B cell (primary cell): ENCODE results near the gene ADD3. TPM values are rescaled to one million over a fixed set of nuclear protein-coding genes. Genes with fewer than 3 reads are reported as not detected.
A peak's percentile ranks its signal among the peaks of the same experiment; 100 is the strongest.

Source experiments
- ATAC-seq: fragments of 200-7000 bp; cut with Tn5 transposase; one replicate; pipeline ENCODE4 v1.10.0; 2021; ENCODE audit warnings: low read depth, mild to moderate bottlenecking, moderate number of reproducible peaks, moderate library complexity
- CTCF ChIA-PET: fragments of 350-600 bp; sonication (Branson Sonifier 250); formaldehyde crosslinking; loops from one replicate; lab custom pipeline; 2021; ENCODE audit warnings: antibody characterized with exemption, inconsistent platforms; lab: Charles Lee
- POLR2A ChIA-PET: fragments of 350-600 bp; sonication (Branson Sonifier 250); formaldehyde crosslinking; loops from one replicate; lab custom pipeline; 2021; ENCODE audit warnings: antibody characterized with exemption; lab: Charles Lee
- DNase-seq: peaks from one replicate; pipeline ENCODE4 v3.0.0; 2013
- H2AFZ ChIP-seq: 2 replicates; pipeline ENCODE4 v1.6.1; 2012; ENCODE audit warnings: mild to moderate bottlenecking, low read depth, low read length; ENCODE audit not compliant: insufficient read depth, poor library complexity, severe bottlenecking
- H3K27ac ChIP-seq, 2 donors: 1 replicate in 1 of 2; 2 replicates in 1 of 2; pipeline ENCODE4 v1.5.1; 2012 to 2013; ENCODE audit warnings: low read length in 2 of 2, mild to moderate bottlenecking in 2 of 2, moderate library complexity in 1 of 2
- H3K27me3 ChIP-seq, 4 experiments: fragments of 200-600 bp in 1 of 4; sonication (generic) in 1 of 4; replicated peaks in 1 of 4; 1 replicate in 2 of 4; 2 replicates in 2 of 4; pipeline versions ENCODE4 v1.6.1 to v1.7.0; 2013 to 2016; ENCODE audit warnings: low read length in 3 of 4, mild to moderate bottlenecking in 2 of 4, mixed read lengths in 1 of 4, moderate library complexity in 1 of 4; ENCODE audit not compliant: insufficient read depth in 4 of 4, control insufficient read depth in 3 of 4; ENCODE audit errors: control extremely low read depth in 1 of 4
- H3K36me3 ChIP-seq, 2 experiments: replicated peaks in 1 of 2; 1 replicate in 1 of 2; 2 replicates in 1 of 2; pipeline versions ENCODE4 v1.6.1 to v1.7.1; 2013; ENCODE audit warnings: low read length in 1 of 2; ENCODE audit not compliant: insufficient read depth in 2 of 2, control insufficient read depth in 1 of 2; ENCODE audit errors: control extremely low read depth in 1 of 2, extremely low read depth in 1 of 2
- H3K4me1 ChIP-seq, 2 donors: fragments of 200-600 bp in 1 of 2; sonication (generic) in 1 of 2; 1 replicate in 1 of 2; 2 replicates in 1 of 2; pipeline versions ENCODE4 v1.5.1 to v1.6.1; 2013 to 2017; ENCODE audit warnings: low read length in 2 of 2; ENCODE audit not compliant: control insufficient read depth in 2 of 2, insufficient read depth in 2 of 2
- H3K4me2 ChIP-seq: replicated peaks from 2 replicates; pipeline ENCODE3; 2012; ENCODE audit warnings: mild to moderate bottlenecking, low read depth, low read length; ENCODE audit not compliant: poor library complexity, severe bottlenecking
- H3K4me3 ChIP-seq, 5 experiments: fragments of 200-600 bp in 1 of 5; sonication (generic) in 1 of 5; 1 replicate in 3 of 5; 2 replicates in 2 of 5; pipeline versions ENCODE4 v1.5.1 to v1.7.0; 2011 to 2016; ENCODE audit warnings: low read length in 4 of 5, mild to moderate bottlenecking in 4 of 5, low read depth in 2 of 5, control low read depth in 1 of 5, moderate library complexity in 1 of 5; ENCODE audit not compliant: insufficient read depth in 1 of 5; ENCODE audit errors: control extremely low read depth in 1 of 5, extremely low read depth in 1 of 5
- H3K79me2 ChIP-seq: fragments of 200-600 bp; sonication (generic); one replicate; pipeline ENCODE4 v1.6.0; 2016; ENCODE audit warnings: low read length; ENCODE audit not compliant: control insufficient read depth, insufficient read depth
- H3K9ac ChIP-seq: fragments of 200-600 bp; sonication (generic); 2 replicates; pipeline ENCODE4 v1.6.1; 2017; ENCODE audit warnings: mild to moderate bottlenecking, low read length, moderate library complexity
- H3K9me3 ChIP-seq, 3 donors: one replicate each; pipeline versions ENCODE4 v1.6.1 to v1.7.1; 2013; ENCODE audit warnings: low read length in 2 of 3; ENCODE audit not compliant: control insufficient read depth in 2 of 3, insufficient read depth in 1 of 3; ENCODE audit errors: control extremely low read depth in 1 of 3
- H4K20me1 ChIP-seq: 2 replicates; pipeline ENCODE4 v1.6.0; 2012; ENCODE audit warnings: mild to moderate bottlenecking, low read length; ENCODE audit not compliant: insufficient read depth, control insufficient read depth, poor library complexity, severe bottlenecking
- H3K27ac Mint-ChIP-seq: one replicate; pipeline ENCODE4 v1.8.0; 2021; ENCODE audit warnings: mixed read lengths
- H3K27me3 Mint-ChIP-seq: one replicate; pipeline ENCODE4 v1.8.0; 2021; ENCODE audit warnings: mixed read lengths
- H3K4me1 Mint-ChIP-seq: one replicate; pipeline ENCODE4 v1.8.0; 2021; ENCODE audit warnings: mixed read lengths
- H3K4me3 Mint-ChIP-seq: one replicate; pipeline ENCODE4 v1.8.0; 2021; ENCODE audit warnings: mixed read lengths
- H3K9me3 Mint-ChIP-seq: one replicate; pipeline ENCODE4 v1.8.0; 2022; ENCODE audit warnings: mixed read lengths; ENCODE audit not compliant: insufficient read depth
- EZH2 ChIP-seq: IDR thresholded peaks from 2 replicates; pipeline ENCODE4 v1.6.1; 2012; ENCODE audit warnings: borderline replicate concordance, low read depth, mild to moderate bottlenecking, moderate library complexity, low read length; ENCODE audit not compliant: insufficient read depth, poor library complexity, severe bottlenecking
- WGBS: methylation state at CpG from one replicate; pipeline ENCODE4 v1.1.5; 2013; ENCODE audit warnings: missing lambda C conversion rate; ENCODE audit not compliant: insufficient coverage; 5-methylcytosine and 5-hydroxymethylcytosine counted together
- intact Hi-C: fragments of 100-400 bp; cut with micrococcal nuclease; formaldehyde crosslinking; loops from one replicate; pipeline ENCODE4 v1.10.0; 2022
- polyA plus RNA-seq: library from polyadenylated mRNA; depleted of rRNA; stranded (reverse); fragments of >200 nt; gene quantifications from 2 replicates; pipeline ENCODE4 v1.2.3, GENCODE V29; 2012
- total RNA-seq, 2 donors: library from RNA; stranded (reverse); fragments of 120-200 nt in 1 of 2; gene quantifications; 1 replicate in 1 of 2; 2 replicates in 1 of 2; pipeline versions ENCODE4 v1.2.3 to v1.2.4, GENCODE V29; 2013 to 2022
- TF ChIP-seq, protein P1 (sequence below): fragments of 200-600 bp; IDR thresholded peaks from one replicate; pipeline ENCODE4 v1.8.0; 2022; ENCODE audit warnings: antibody characterized with exemption, mild to moderate bottlenecking

Gene ADD3
- total and polyA plus RNA-seq, 2 donors (not counting 1 experiment from before 2014, with no cell fraction given): 156 to 185 TPM

DNA sequence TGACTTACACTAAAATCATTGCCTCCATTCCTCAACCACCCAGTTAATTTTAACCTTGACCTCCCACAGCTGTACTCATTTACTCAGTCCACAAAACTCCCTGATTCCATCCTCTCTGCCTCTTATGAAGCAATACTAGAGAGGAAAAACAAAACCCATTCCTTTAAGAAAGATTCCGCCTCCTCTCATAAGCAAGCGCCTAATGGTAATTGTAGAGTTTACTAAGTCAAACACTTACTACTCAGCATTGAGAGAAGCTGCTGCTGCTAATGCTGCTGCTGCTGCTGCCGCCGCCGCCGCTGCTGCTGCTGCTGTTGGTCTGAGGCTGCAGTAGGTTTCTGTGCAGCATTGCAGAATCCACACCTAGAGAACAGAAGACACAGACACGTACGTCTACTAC is 2.1 kb upstream of the ADD3 start:
- no peaks in the 10 kb centered on the region for H3K36me3 ChIP-seq
- no peaks in the 10 kb centered on the region for H3K9me3 ChIP-seq
- peaks cover 23% of the 10 kb centered on the region for H3K79me2 ChIP-seq
- ChIA-PET CTCF (interaction anchor here (1.1 to 1.6 kb wide), 3 partner anchors 9 to 122 kb away, joined by 4 to 6 read pairs (median 4); no protein-coding TSS in a partner anchor), POLR2A (no interaction called here)
- no peak overlapping the region for H3K4me2 ChIP-seq
- no peak overlapping the region for H3K4me3 ChIP-seq
- no CpG with 5 or more reads among the region's 8 CpGs for WGBS
- Mint-ChIP-seq H3K27me3 (no peaks in the 10 kb centered on the region), H3K27ac (no peak overlapping the region), H3K4me1 (peaks cover 36% of the 10 kb centered on the region), H3K4me3 (no peak overlapping the region), H3K9me3 (no peaks in the 10 kb centered on the region)
- ATAC-seq (no peak), DNase-seq (peak; percentile 13)
- H3K27me3 ChIP-seq: no peaks in the 10 kb centered on the region
- H4K20me1 ChIP-seq: peaks cover 3% of the 10 kb centered on the region
- TF ChIP-seq, protein P1, sequence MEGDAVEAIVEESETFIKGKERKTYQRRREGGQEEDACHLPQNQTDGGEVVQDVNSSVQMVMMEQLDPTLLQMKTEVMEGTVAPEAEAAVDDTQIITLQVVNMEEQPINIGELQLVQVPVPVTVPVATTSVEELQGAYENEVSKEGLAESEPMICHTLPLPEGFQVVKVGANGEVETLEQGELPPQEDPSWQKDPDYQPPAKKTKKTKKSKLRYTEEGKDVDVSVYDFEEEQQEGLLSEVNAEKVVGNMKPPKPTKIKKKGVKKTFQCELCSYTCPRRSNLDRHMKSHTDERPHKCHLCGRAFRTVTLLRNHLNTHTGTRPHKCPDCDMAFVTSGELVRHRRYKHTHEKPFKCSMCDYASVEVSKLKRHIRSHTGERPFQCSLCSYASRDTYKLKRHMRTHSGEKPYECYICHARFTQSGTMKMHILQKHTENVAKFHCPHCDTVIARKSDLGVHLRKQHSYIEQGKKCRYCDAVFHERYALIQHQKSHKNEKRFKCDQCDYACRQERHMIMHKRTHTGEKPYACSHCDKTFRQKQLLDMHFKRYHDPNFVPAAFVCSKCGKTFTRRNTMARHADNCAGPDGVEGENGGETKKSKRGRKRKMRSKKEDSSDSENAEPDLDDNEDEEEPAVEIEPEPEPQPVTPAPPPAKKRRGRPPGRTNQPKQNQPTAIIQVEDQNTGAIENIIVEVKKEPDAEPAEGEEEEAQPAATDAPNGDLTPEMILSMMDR: no peak
- TF ChIP-seq EZH2: no peak
- no peak overlapping the region for H2AFZ ChIP-seq
- H3K9ac ChIP-seq: no peak overlapping the region
- no peak overlapping the region for H3K27ac ChIP-seq
- intact Hi-C loops: loop anchor here (2.0 to 5.0 kb wide), 4 partner anchors 207 to 862 kb away; partner anchors contain the start of genes SMC3 and SMNDC1
- H3K4me1 ChIP-seq: peaks cover 29 to 33% of the 10 kb centered on the region in 2 donors

DNA sequence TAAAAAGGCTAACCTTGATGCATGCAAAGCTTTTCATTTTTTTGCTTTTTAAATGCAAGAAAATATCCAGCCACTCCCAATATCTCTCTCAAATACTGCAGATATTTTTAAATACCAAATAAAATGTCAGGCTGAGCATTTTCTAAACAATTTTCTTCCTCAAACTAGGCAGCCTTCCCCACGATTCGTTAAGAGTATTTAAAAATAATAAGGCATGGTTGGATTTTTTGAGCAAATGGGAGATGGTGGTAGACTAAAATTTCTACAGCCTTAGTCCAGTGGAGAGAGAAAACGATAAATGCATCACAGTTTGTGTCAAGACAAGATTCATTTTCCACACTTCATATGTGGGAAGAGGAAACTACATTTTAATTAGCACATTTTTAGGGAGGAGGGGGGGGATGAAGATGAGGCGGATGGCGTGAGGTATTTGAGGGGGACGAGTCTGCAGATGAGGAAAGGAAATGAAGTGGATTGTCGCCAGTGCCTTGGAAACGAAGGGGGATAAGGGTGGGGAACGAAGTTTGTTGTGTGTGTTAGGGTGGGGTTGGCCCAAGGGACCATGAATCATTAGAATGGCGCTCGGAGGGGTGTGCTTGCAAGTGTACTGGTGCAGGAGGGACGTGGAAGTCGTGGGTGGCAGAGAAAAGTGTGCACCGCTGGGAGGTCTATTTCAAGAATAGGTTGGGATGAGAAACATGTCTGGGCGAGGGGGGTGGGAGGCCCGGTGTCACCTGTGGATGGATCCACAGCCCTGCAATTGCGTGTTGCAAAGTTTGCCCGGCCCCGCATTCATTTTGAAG is 1.2 kb upstream of the ADD3 start:
- Histone ChIP-seq H3K27me3 (no peaks in the 10 kb centered on the region), H3K79me2 (peaks cover 31% of the 10 kb centered on the region), H3K9me3 (no peaks in the 10 kb centered on the region), H3K4me2 (peak overlapping the region; percentile 95), H3K4me3 (peak overlapping the region in 4 of 5 experiments; percentile 73 to 84 (median 75)), H3K36me3 (no peaks in the 10 kb centered on the region), H3K27ac (peak overlapping the region; percentile 53 to 58), H3K9ac (peak overlapping the region; percentile 91), H4K20me1 (peaks cover 3% of the 10 kb centered on the region), H3K4me1 (peaks cover 33 to 40% of the 10 kb centered on the region in 2 donors), H2AFZ (peak overlapping the region; percentile 95)
- WGBS: 35% methylated on average over 16 of the region's 19 CpGs
- ChIA-PET POLR2A (interaction anchor here (0.6 to 1.5 kb wide), 4 partner anchors 8 to 201 kb away, joined by 3 to 12 read pairs (median 4); no protein-coding TSS in a partner anchor), CTCF (interaction anchor here (0.7 to 1.6 kb wide), 9 partner anchors 8 to 131 kb away, joined by 3 to 6 read pairs (median 3); no protein-coding TSS in a partner anchor)
- H3K27ac Mint-ChIP-seq: no peak overlapping the region
- DNase-seq: no peak
- intact Hi-C loops: loop anchor here (1.0 to 5.0 kb wide), 7 partner anchors 10 to 861 kb away; partner anchors contain the start of genes SMC3, SMNDC1 and XPNPEP1
- H3K9me3 Mint-ChIP-seq: no peaks in the 10 kb centered on the region
- no peaks in the 10 kb centered on the region for H3K27me3 Mint-ChIP-seq
- no peak for TF ChIP-seq EZH2
- TF ChIP-seq, protein P1: no peak
- peaks cover 41% of the 10 kb centered on the region for H3K4me1 Mint-ChIP-seq
- ATAC-seq: no peak
- H3K4me3 Mint-ChIP-seq: no peak overlapping the region
